ENCODE data around the gene ERCC1. TPM values are rescaled to one million over a fixed set of nuclear protein-coding genes. Genes with fewer than 3 reads are reported as not detected.

The ERCC1 gene
- total RNA-seq, 2 donors from 2014 or later: 65.0 to 67.8 TPM

DNA sequence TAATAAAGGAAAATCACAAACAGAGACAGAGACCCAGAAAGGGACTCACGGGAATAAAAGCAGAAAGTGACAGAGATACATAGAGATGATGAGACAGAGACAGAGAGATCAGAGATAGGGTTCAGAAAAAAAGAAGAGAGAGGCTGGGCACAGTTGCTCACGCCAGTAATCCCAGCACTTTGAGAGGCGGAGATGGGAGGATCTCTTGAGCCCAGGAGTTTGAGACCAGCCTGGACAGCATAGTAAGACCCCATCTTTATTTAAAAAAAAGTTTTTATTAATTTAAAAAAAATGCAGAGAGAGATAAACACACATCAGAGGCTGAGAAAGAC lies 24.7 kb upstream of the ERCC1 start:
- H3K4me3 Mint-ChIP-seq: peak overlapping the region; percentile 52
- H3K4me1 Mint-ChIP-seq (ENCODE audit: low read depth in 2 of 2): peaks cover 64 to 70% of the 10 kb centered on the region in 2 donors
- no peaks in the 10 kb centered on the region for H3K27me3 Mint-ChIP-seq

DNA sequence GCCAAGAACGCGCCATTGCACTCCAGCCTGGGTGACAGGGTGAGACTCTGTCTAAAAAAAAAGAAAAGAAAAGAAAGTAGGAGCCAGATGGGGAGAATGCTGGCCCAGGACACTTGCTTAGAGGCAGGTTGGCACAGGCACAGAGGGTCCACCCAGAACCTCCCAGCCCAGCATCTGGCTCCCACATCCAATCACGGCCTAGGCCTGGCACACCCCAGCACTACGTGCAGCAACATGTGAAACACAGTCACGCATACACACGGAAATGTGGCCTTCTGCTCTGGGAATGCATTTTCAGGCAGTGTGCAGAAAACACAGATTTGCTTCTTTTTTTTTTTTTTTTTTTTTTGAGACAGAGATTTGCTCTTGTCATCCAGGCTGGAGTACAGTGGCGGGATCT lies 23.2 kb upstream of the ERCC1 start:
- Mint-ChIP-seq H3K36me3 (no peaks in the 10 kb centered on the region), H3K9me3 (no peaks in the 10 kb centered on the region), H3K4me3 (no peak overlapping the region), H3K27me3 (no peaks in the 10 kb centered on the region), H3K27ac (no peak overlapping the region), H3K4me1 (ENCODE audit: low read depth in 2 of 2) (peaks cover 68 to 75% of the 10 kb centered on the region in 2 donors)
- DNase-seq (ENCODE audit: low spot score) (no peak), ATAC-seq (no peak)

More for the DNA sequence above, 24.7 kb upstream of the ERCC1 start:
- Mint-ChIP-seq H3K36me3 (no peaks in the 10 kb centered on the region), H3K27ac (peak overlapping the region; percentile 97 to 98), H3K9me3 (no peaks in the 10 kb centered on the region)
- DNase-seq (ENCODE audit: low spot score) (no peak), ATAC-seq (no peak)

DNA sequence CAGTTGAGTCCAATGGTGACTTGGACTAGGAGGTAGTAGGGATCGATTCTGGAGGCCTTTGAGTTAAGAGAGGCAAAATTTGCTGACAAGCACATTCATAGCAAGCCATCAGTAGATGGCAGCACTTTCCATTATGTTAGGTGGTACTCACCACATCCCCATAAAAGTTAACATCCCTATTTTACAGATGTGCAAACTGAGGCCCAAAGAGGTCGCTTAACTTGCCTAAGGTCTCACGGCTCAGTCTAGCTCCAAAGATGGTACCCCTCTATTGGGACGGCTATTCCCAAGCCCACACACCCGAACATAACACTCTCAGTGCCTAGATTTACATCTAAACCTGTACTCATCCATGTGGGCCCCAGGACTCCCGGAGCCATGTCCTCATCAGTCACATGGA lies 22.6 kb upstream of the ERCC1 start:
- DNase-seq (ENCODE audit: low spot score) (no peak), ATAC-seq (no peak)
- Mint-ChIP-seq H3K27ac (peak overlapping the region in 1 of 2 donors; percentile 19), H3K4me3 (no peak overlapping the region), H3K27me3 (no peaks in the 10 kb centered on the region), H3K9me3 (no peaks in the 10 kb centered on the region), H3K4me1 (ENCODE audit: low read depth in 2 of 2) (peaks cover 62 to 68% of the 10 kb centered on the region in 2 donors), H3K36me3 (no peaks in the 10 kb centered on the region)

DNA sequence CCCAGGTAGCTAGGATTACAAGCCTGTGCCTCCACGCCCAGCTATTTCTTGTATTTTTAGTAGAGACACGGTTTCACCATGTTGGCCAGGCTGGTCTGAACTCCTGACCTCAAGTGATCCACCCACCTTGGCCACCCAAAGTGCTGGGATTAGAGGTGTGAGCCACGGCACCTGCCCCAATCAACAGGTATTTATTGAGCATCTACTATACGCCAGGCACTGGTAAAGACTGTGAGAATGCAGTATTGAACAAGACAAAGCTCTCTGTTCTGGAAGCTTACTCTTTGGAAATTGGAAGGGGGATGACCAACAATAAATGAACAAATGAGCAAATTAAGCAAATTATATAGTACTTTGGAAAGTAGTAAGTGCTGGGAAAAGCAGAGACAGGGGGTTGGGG lies 21.4 kb upstream of the ERCC1 start:
- Mint-ChIP-seq H3K9me3 (no peaks in the 10 kb centered on the region), H3K4me3 (peak overlapping the region; percentile 90), H3K36me3 (no peaks in the 10 kb centered on the region), H3K4me1 (ENCODE audit: low read depth in 2 of 2) (peaks cover 66 to 72% of the 10 kb centered on the region in 2 donors), H3K27me3 (no peaks in the 10 kb centered on the region), H3K27ac (peak overlapping the region; percentile 7 to 97)
- DNase-seq (ENCODE audit: low spot score) (no peak), ATAC-seq (no peak)

DNA sequence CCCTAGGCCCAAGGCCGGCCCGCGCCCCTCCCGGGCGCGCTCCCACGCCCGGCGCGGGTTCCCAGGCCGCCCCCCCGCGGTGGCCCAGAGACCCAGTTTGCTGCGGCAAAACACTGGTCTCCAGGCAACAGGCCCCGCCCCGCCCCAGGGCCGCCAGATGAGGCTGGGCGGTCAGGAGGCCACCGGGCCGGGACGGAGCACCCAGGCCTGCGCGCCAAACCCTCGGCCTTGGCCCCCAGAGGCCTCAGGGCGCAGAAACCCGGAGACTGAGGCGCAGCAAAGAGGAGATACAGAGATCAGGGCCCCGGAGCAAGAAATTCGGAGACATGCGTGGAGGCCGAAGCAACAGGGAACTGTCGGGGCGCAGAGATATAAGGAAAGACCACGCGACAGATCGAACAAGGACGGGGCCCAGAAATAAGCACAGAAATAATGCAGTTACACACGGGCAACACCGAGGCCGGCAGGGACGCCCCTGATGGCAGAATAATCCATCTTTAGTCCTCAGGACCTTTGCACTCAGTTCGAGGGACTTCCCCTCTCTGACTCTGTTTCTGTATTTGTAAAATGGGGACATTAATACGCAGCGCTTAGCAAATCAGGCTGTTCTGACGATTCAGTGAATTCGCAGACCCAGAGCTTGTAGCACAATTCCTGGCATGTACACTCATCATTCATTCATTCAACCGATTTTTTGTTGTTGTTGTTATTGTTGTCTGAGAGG lies 20.8 kb upstream of the ERCC1 start:
- Mint-ChIP-seq H3K9me3 (no peaks in the 10 kb centered on the region), H3K27me3 (no peaks in the 10 kb centered on the region), H3K36me3 (no peaks in the 10 kb centered on the region), H3K4me3 (peak overlapping the region; percentile 90), H3K27ac (peak overlapping the region; percentile 75 to 97), H3K4me1 (ENCODE audit: low read depth in 2 of 2) (peaks cover 65 to 70% of the 10 kb centered on the region in 2 donors)
- DNase-seq (ENCODE audit: low spot score): peak; percentile 91
- peak; percentile 80 to 83 for ATAC-seq

DNA sequence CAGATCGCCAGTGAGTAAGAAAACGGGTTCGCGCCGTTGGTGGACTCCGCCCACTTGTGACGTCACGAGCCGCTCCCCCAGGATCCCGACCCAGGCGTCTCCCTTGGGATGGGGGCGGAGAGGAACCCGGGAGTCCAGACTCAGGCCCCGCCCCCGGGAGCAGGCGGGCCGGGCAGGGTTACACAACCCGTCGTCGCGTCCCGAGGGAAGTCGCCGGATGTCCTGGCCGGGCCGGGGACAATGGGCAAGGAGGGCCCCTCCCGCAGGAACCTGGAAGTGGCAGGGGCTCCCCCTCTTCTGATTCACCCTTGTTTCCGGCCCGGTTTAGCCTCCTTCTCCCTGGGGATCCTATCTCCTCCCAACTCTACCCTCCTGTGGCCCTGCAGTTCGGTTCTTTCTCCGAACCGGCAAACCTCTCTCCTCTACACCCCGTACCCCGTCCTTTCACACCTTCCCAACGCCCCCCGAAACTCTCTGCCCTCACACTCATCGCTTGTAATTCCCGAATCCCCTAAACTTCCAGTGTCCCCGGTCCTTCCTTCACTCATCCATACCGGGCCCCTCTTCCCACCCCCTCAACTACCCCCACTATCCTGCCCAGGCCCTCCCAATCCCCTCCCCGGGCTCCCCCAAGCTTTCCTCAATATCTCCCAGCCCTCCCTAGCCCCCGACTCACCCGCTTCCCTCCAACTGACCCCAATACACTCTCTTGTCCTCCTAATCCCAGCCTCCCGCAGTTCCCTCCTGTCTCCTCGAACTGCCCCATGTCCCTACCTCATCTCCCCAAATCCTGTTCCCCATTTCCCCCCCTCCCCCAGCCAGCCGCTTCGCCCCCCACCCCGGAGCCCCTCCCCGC lies 20.0 kb upstream of the ERCC1 start:
- H3K9me3 Mint-ChIP-seq: no peaks in the 10 kb centered on the region
- peak; percentile 81 for DNase-seq (ENCODE audit: low spot score)
- no peaks in the 10 kb centered on the region for H3K36me3 Mint-ChIP-seq
- H3K27ac Mint-ChIP-seq: peak overlapping the region; percentile 75 to 97
- peaks cover 59 to 63% of the 10 kb centered on the region in 2 donors for H3K4me1 Mint-ChIP-seq (ENCODE audit: low read depth in 2 of 2)
- H3K4me3 Mint-ChIP-seq: peak overlapping the region; percentile 90
- peak; percentile 27 to 57 for ATAC-seq
- no peaks in the 10 kb centered on the region for H3K27me3 Mint-ChIP-seq

DNA sequence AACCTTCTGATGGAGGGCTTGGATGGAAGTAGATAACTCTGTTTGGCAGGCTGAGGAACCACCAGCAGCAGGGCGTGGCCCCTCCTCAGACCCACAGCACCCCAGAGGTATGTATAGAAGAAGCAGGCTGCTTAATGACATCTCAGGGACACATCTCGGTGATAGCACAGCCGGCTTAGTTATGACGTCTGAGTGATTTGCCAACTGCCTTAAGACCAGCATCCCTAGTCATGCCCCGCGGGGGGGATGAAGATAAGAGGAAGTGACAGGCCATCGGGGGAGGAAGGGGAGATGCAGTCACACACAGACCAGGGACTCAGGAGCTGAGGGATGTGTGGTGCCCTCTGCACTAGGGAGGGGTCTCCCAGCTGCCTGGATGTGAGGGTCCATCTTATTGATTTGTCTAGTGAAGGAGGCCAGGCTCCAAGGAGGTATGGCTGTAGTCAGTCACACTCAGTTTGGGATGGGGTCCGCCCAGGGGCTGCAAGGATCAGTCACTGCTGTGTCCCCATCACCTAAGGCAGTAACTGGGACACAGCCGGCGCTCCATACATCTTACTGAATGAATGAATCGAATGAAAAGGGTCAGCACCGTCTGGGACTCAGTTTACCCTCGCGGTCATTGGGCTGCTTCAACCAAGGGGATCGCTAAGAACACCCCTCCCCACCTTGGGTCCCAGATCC lies 19.2 kb upstream of the ERCC1 start:
- peak overlapping the region; percentile 75 to 97 for H3K27ac Mint-ChIP-seq
- H3K4me1 Mint-ChIP-seq (ENCODE audit: low read depth in 2 of 2): peaks cover 54 to 56% of the 10 kb centered on the region in 2 donors
- DNase-seq (ENCODE audit: low spot score): no peak
- peak overlapping the region; percentile 90 for H3K4me3 Mint-ChIP-seq
- ATAC-seq: peak in 1 of 2 donors; percentile 2
- no peaks in the 10 kb centered on the region for H3K27me3 Mint-ChIP-seq
- no peaks in the 10 kb centered on the region for H3K36me3 Mint-ChIP-seq
- H3K9me3 Mint-ChIP-seq: no peaks in the 10 kb centered on the region

DNA sequence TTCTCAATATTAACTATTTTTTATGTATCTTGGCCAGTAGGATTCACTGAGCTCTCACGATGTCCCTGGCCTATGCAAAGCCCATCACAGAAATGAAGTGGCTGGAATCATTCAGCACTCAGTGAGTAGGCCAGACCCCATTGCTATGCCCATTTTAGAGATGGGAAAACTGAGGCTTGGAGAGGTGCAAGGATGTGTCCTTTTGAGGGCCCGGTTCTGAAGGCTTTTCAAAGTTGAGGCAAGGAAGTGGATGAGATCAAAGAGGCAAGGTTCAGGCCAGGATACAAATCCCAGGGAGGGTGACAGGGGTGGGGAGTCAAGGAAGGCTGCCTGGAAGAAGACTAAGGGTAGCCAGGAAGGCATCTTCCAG lies 18.7 kb upstream of the ERCC1 start:
- H3K4me3 Mint-ChIP-seq: peak overlapping the region; percentile 90
- no peak for ATAC-seq
- H3K9me3 Mint-ChIP-seq: no peaks in the 10 kb centered on the region
- no peaks in the 10 kb centered on the region for H3K36me3 Mint-ChIP-seq
- H3K27me3 Mint-ChIP-seq: no peaks in the 10 kb centered on the region
- peak overlapping the region; percentile 75 to 97 for H3K27ac Mint-ChIP-seq
- DNase-seq (ENCODE audit: low spot score): no peak
- H3K4me1 Mint-ChIP-seq (ENCODE audit: low read depth in 2 of 2): peaks cover 51 to 53% of the 10 kb centered on the region in 2 donors

DNA sequence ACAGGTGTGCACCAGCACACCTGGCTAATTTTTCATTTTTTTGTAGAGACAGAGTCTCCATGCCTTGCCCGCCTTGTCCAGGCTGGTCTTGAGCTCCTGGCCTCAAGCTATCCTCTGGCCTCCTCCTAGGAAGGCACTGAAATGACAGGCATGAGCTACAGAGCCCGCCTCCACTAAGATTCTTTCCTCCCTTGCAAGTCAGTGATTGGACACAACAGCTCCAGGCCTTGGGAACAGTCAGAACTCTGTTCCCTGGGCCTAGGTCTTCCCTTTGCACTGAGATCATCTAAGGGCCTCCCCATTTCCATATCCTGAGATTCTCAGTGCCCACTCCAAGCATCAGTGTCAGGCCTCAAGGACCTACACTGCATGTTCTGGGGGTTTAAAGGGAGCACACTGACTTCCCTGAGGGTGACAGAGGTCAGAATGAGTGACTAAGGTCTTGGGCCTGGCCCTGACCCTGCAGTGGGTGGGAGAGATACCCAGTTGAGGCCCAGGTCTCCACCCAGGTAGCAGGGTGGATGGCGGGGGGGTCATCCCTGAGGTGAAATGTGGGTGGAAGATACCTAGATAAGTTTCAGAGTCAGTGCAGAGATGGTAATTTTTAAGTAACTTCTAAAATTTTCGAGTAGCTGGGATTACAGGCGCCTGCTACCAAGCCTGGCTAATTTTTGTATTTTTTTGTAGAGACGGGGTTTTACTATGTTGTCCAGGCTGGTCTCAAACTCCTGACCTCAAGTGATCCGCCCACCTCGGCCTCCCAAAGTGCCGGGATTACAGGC lies 17.3 kb upstream of the ERCC1 start:
- Mint-ChIP-seq H3K36me3 (no peaks in the 10 kb centered on the region), H3K4me1 (ENCODE audit: low read depth in 2 of 2) (peaks cover 45 to 46% of the 10 kb centered on the region in 2 donors), H3K27ac (peak overlapping the region; percentile 73 to 89), H3K4me3 (peak overlapping the region; percentile 82), H3K9me3 (no peaks in the 10 kb centered on the region), H3K27me3 (no peaks in the 10 kb centered on the region)
- no peak for ATAC-seq
- no peak for DNase-seq (ENCODE audit: low spot score)

DNA sequence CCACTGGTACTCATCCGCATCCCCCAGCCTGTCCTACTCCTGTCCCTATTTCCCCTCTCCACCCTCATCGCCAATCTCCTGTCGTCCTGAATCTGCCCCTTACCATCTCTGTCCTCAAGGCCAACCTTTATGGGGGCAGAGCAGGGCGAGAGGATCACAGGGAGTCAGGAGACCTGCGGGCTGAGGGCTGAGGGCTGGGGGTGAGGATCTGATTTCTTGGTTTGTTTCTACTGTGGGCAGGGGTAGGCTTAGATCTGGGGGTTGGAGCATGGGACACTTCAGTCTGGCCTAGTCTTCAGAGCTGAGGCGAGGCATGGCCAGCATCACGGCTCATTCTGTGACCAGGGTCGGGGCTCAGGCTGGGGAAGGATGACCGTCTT lies 16.5 kb upstream of the ERCC1 start:
- no peaks in the 10 kb centered on the region for H3K9me3 Mint-ChIP-seq
- no peaks in the 10 kb centered on the region for H3K27me3 Mint-ChIP-seq
- H3K27ac Mint-ChIP-seq: peak overlapping the region; percentile 73 to 89
- peak overlapping the region; percentile 82 for H3K4me3 Mint-ChIP-seq
- ATAC-seq (no peak), DNase-seq (ENCODE audit: low spot score) (no peak)
- peaks cover 40% of the 10 kb centered on the region in 2 donors for H3K4me1 Mint-ChIP-seq (ENCODE audit: low read depth in 2 of 2)
- H3K36me3 Mint-ChIP-seq: no peaks in the 10 kb centered on the region

DNA sequence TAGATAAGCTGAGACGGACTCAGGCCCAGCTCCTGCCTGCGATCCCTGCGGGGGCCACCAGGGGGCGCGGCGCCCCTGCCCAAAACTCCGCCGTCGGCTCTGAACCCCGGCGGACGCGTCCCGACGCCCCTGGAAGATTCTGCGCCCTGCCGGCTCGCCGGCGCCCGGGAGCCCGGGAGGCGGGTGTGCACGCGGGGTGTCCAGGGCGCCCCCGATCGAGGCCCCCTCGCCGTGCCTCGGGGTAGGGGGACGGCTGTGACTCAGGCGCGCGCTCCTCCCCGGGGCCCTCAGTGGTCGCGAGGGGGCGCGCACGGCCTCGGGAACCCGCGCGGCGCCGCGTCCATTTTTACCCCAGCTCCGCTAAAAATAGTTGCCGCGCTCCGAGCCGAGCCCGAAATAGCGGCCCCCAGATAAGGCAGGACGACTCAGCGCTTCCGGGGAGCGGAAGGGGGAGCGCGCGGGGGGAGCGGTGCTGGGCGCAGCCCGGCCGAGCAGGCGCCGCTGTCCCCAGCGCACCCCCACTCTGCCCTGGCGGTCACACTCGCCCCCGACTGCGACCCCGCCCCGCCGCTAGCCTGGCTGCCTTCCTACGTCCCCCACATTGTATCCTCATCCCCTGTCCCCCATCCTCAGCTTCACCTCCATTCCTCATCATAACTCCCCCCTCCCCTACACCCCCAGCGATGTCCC lies 16.0 kb upstream of the ERCC1 start:
- ATAC-seq (peak; percentile 82 to 84), DNase-seq (ENCODE audit: low spot score) (peak; percentile 86)
- H3K4me1 Mint-ChIP-seq (ENCODE audit: low read depth in 2 of 2): peaks cover 34 to 35% of the 10 kb centered on the region in 2 donors
- H3K27me3 Mint-ChIP-seq: no peaks in the 10 kb centered on the region
- H3K4me3 Mint-ChIP-seq: peak overlapping the region; percentile 82
- H3K9me3 Mint-ChIP-seq: no peaks in the 10 kb centered on the region
- H3K36me3 Mint-ChIP-seq: no peaks in the 10 kb centered on the region
- peak overlapping the region; percentile 73 to 89 for H3K27ac Mint-ChIP-seq

DNA sequence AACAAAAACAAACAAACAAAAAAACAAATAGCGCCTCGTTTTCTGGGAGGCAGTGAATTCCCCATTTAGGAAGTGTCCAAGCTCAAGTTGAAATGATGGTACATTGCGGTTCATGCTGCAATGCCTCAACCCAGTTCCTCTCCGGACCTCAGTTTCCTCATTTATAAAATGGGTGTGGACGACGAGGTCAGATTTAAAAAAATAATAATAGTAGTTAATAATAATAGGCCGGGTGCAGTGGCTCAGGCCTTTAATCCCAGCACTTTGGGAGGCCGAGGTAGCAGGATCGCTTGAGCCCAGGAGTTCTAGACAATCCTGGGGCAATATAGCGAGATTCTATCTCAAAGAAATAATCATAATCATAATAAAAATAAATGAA lies 15.5 kb upstream of the ERCC1 start:
- no peak for ATAC-seq
- peaks cover 29 to 30% of the 10 kb centered on the region in 2 donors for H3K4me1 Mint-ChIP-seq (ENCODE audit: low read depth in 2 of 2)
- H3K27me3 Mint-ChIP-seq: no peaks in the 10 kb centered on the region
- H3K36me3 Mint-ChIP-seq: no peaks in the 10 kb centered on the region
- no peak for DNase-seq (ENCODE audit: low spot score)
- no peaks in the 10 kb centered on the region for H3K9me3 Mint-ChIP-seq
- H3K4me3 Mint-ChIP-seq: peak overlapping the region; percentile 82
- no peak overlapping the region for H3K27ac Mint-ChIP-seq

DNA sequence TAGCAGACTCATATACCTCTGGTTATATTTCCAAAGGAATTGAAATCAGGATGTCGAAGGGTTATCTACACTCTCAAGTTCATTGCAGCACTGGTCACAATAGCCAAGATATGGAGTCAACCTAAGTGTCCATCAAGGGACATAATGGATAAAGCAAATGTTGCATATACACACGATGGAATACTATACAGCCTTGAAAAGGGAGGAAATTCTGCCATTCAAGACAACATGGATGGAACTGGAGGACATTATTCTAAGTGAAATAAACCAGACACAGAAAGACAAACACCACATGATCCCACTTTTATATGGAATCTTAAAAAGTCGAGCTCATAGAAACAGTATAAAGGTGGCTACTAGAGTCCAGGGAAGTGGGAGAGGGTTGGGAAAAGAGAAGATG lies 13.6 kb upstream of the ERCC1 start:
- H3K27me3 Mint-ChIP-seq: no peaks in the 10 kb centered on the region
- H3K4me3 Mint-ChIP-seq: no peak overlapping the region

More for the DNA sequence above, 13.6 kb upstream of the ERCC1 start:
- Mint-ChIP-seq H3K9me3 (no peaks in the 10 kb centered on the region), H3K36me3 (no peaks in the 10 kb centered on the region), H3K27ac (no peak overlapping the region), H3K4me1 (ENCODE audit: low read depth in 2 of 2) (peaks cover 14 to 15% of the 10 kb centered on the region in 2 donors)
- DNase-seq (ENCODE audit: low spot score) (no peak), ATAC-seq (no peak)

Data from natural killer cell treated with Interleukin-12 subunit alpha and Interleukin-12 subunit beta and Interleukin-15 and Interleukin-18, amount 100 ng/mL, for 72 hours (primary cell).